Breast epithelium (tissue), 4 donors: Measurements from ENCODE around the gene SNCA. TPM values are rescaled to one million over a fixed set of nuclear protein-coding genes. Genes with fewer than 3 reads are reported as not detected.

Experiments
- DNase-seq, 2 donors: peaks; one replicate each; pipeline ENCODE4 v3.0.0-alpha.2; 2019; ENCODE audit warnings: low spot score in 2 of 2
- H3K27ac ChIP-seq, 2 donors: fragments of 200-600 bp; sonication (generic) in 1 of 2; one replicate each; pipeline ENCODE4 v1.5.1; 2016 to 2019; ENCODE audit warnings: mild to moderate bottlenecking in 1 of 2
- H3K27me3 ChIP-seq, 2 donors: fragments of 200-600 bp; sonication (generic) in 1 of 2; one replicate each; pipeline versions ENCODE4 v1.5.1 to v1.6.0; 2017 to 2019; ENCODE audit warnings: control low read depth in 1 of 2, mild to moderate bottlenecking in 1 of 2
- H3K36me3 ChIP-seq: fragments of 200-600 bp; one replicate; pipeline ENCODE4 v1.5.1; 2019
- H3K4me1 ChIP-seq, 2 donors: fragments of 200-600 bp; sonication (generic); one replicate each; pipeline ENCODE4 v1.5.1; 2016 to 2019; ENCODE audit warnings: control low read depth in 1 of 2
- H3K4me3 ChIP-seq, 3 donors: fragments of 200-600 bp; sonication (generic); 1 replicate in 2 of 3; 2 replicates in 1 of 3; pipeline ENCODE4 v1.5.1; 2016 to 2019; ENCODE audit warnings: mild to moderate bottlenecking in 3 of 3, moderate library complexity in 2 of 3
- H3K9me3 ChIP-seq, 2 donors: fragments of 200-600 bp; sonication (generic) in 1 of 2; one replicate each; pipeline ENCODE4 v1.5.1; 2016 to 2019; ENCODE audit warnings: control low read depth in 1 of 2
- CTCF ChIP-seq, 3 donors: fragments of 450-650 bp; IDR thresholded peaks; one replicate each; pipeline ENCODE4 v1.5.1; 2016 to 2017; ENCODE audit warnings: antibody characterized with exemption in 3 of 3, mild to moderate bottlenecking in 3 of 3, moderate library complexity in 3 of 3
- POLR2A ChIP-seq: fragments of 450-650 bp; IDR thresholded peaks from one replicate; pipeline ENCODE4 v1.6.1; 2016; ENCODE audit warnings: antibody characterized with exemption, mild to moderate bottlenecking, moderate library complexity
- POLR2AphosphoS5 ChIP-seq, 3 donors: sonication (generic); formaldehyde crosslinking; IDR thresholded peaks; one replicate each; pipeline ENCODE4 v1.6.1; 2017; ENCODE audit warnings: antibody characterized with exemption in 3 of 3
- intact Hi-C: fragments of 100-400 bp; cut with DNase I; formaldehyde crosslinking; loops from one replicate; pipeline ENCODE4 v1.15.1; 2023; ENCODE audit warnings: low total_unique reads
- total RNA-seq, 3 donors: library from RNA; depleted of rRNA; stranded (reverse); fragments of >200 nt; gene quantifications; one replicate each; pipeline ENCODE4 v1.1.0, GENCODE V29; 2016

SNCA gene
- total RNA-seq, 3 donors from 2014 or later, result 12.7 to 15.7 (median 15.4) TPM

- H3K36me3 ChIP-seq, result no peaks in the 10 kb centered on the region
- H3K27me3 ChIP-seq, result no peaks in the 10 kb centered on the region
- DNase-seq, result no peak
- H3K9me3 ChIP-seq, result no peaks in the 10 kb centered on the region
- no peak overlapping the region for H3K4me3 ChIP-seq
- intact Hi-C loops, result no loop called here
- no peaks in the 10 kb centered on the region for H3K4me1 ChIP-seq
- TF ChIP-seq POLR2A (no peak), CTCF (IDR thresholded peaks at IDR 0.05) (no peak), POLR2AphosphoS5 (IDR thresholded peaks at IDR 0.05) (no peak)
- no peak overlapping the region for H3K27ac ChIP-seq
Observed at GRCh38 chr4:89719536-89720090, 117.3 kb downstream of the SNCA start.

GRCh38 chr4:89716893-89717292 lies 120.1 kb downstream of the SNCA start:
- no peak for DNase-seq
- Histone ChIP-seq H3K4me1 (no peaks in the 10 kb centered on the region), H3K27ac (no peak overlapping the region), H3K4me3 (no peak overlapping the region), H3K36me3 (no peaks in the 10 kb centered on the region), H3K9me3 (no peaks in the 10 kb centered on the region), H3K27me3 (no peaks in the 10 kb centered on the region)
- TF ChIP-seq CTCF (IDR thresholded peaks at IDR 0.05) (no peak), POLR2A (no peak)
- intact Hi-C loops, result no loop called here

- no peak overlapping the region for H3K27ac ChIP-seq
- TF ChIP-seq POLR2AphosphoS5 (IDR thresholded peaks at IDR 0.05) (no peak), POLR2A (no peak), CTCF (IDR thresholded peaks at IDR 0.05) (no peak)
- no peaks in the 10 kb centered on the region for H3K36me3 ChIP-seq
- intact Hi-C loops, result no loop called here
- H3K9me3 ChIP-seq, result no peaks in the 10 kb centered on the region
- H3K4me1 ChIP-seq, result no peaks in the 10 kb centered on the region
- no peak overlapping the region for H3K4me3 ChIP-seq
- no peak for DNase-seq
- H3K27me3 ChIP-seq, result no peaks in the 10 kb centered on the region
Observed at GRCh38 chr4:89715631-89716030, 121.3 kb downstream of the SNCA start.

- Histone ChIP-seq H3K4me1 (no peaks in the 10 kb centered on the region), H3K27ac (no peak overlapping the region), H3K27me3 (no peaks in the 10 kb centered on the region), H3K36me3 (no peaks in the 10 kb centered on the region), H3K4me3 (no peak overlapping the region), H3K9me3 (no peaks in the 10 kb centered on the region)
- intact Hi-C loops, result no loop called here
- DNase-seq, result no peak
- TF ChIP-seq CTCF (IDR thresholded peaks at IDR 0.05) (no peak), POLR2AphosphoS5 (IDR thresholded peaks at IDR 0.05) (no peak), POLR2A (no peak)
Observed at GRCh38 chr4:89712827-89713226, 124.1 kb downstream of the SNCA start.

GRCh38 chr4:89712141-89712540 lies 124.8 kb downstream of the SNCA start:
- Histone ChIP-seq H3K36me3 (no peaks in the 10 kb centered on the region), H3K4me1 (no peaks in the 10 kb centered on the region), H3K9me3 (no peaks in the 10 kb centered on the region), H3K4me3 (no peak overlapping the region), H3K27ac (no peak overlapping the region), H3K27me3 (no peaks in the 10 kb centered on the region)
- intact Hi-C loops, result no loop called here
- TF ChIP-seq POLR2AphosphoS5 (IDR thresholded peaks at IDR 0.05) (no peak), CTCF (IDR thresholded peaks at IDR 0.05) (no peak), POLR2A (no peak)
- no peak for DNase-seq
